DLD1 (cell line): ENCODE measurements around the gene C11orf91.
"Not testable (repeated sequence)": the region's sequence is repeated elsewhere in the genome, so short reads cannot be mapped to it uniquely, and the experiment has no call there.

Experiments used
- in situ Hi-C: cut with HindIII; loops from 2 replicates; pipeline ENCODE4 v1.10.0; 2017; ENCODE audit warnings: low sequenced_read_pairs

C11orf91 gene

GRCh38 chr11:33722590-33723234, 22.1 kb upstream of the C11orf91 start:
- in situ Hi-C loops = no loop called here

GRCh38 chr11:33721984-33722383, 21.4 kb upstream of the C11orf91 start:
- in situ Hi-C loops = no loop called here

GRCh38 chr11:33721426-33721825, 20.8 kb upstream of the C11orf91 start:
- in situ Hi-C loops = no loop called here

DNA sequence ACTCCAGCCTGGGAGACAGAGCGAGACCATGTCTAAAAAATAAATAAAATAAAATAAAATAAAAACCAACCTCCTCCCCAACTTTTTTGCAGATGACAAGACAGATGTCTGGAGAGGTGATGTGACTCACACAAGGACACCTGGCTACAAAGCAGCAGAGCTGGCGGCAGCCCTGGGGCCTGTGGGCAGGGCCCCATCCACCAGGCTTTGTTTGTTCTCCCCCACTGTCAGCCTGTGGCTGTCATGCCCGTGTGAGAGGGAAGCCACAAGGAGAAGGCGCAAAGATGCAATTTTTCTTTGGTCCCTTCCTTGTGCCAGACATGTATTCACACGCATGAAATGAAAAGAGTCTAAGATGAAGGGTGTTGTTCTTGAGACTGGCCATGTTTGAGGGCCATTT, 19.0 kb upstream of the C11orf91 start:
- in situ Hi-C loops = no loop called here

DNA sequence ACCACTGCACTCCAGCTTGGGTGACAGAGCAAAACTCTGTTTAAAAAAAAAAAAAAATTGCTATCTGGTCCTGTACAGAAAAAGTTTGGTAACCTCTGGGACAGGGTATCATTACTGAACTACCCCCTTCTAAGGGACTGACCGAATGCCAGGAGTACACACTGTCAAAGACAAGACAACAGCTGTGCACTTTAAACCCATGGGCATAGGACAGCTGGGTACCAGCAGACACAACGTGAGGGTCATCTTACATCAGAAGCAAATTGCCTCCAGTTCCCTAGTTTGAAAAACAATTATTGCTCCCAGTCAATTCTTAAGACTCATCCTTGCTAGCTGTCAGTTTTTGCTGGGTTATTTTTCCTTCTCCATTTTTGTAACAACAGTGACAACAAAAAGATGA, 17.8 kb upstream of the C11orf91 start:
- in situ Hi-C loops = no loop called here

GRCh38 chr11:33716243-33716642, 15.6 kb upstream of the C11orf91 start:
- in situ Hi-C loops = no loop called here

GRCh38 chr11:33713856-33714398, 13.3 kb upstream of the C11orf91 start:
- in situ Hi-C loops = no loop called here

- in situ Hi-C loops = no loop called here
Observed at GRCh38 chr11:33713151-33713855, 12.7 kb upstream of the C11orf91 start.

- in situ Hi-C loops = no loop called here
Observed at GRCh38 chr11:33712436-33712835, 11.8 kb upstream of the C11orf91 start.

- in situ Hi-C loops = no loop called here
Observed at GRCh38 chr11:33709466-33709865, 8.8 kb upstream of the C11orf91 start.

DNA sequence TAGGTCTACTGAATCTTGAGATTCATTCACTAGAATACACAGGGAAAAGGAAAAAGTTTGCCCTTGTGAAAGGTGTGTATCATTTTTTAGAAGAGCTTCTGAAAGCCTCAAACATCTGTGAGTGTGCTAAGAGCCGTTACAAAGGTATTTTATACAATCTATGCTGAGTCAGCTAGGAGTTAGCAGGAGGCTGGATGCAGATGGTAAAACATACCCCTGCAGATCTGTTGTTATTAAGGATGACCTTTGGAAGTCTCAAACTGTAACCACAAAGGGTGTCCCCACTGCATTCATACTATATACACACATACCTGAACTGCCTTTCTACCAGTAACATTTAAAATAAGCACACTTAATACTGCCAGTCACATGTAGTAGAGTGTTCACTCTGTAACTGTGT, 8.4 kb upstream of the C11orf91 start:
- in situ Hi-C loops = no loop called here

GRCh38 chr11:33707831-33708230, 7.2 kb upstream of the C11orf91 start:
- in situ Hi-C loops = not testable (repeated sequence)

DNA sequence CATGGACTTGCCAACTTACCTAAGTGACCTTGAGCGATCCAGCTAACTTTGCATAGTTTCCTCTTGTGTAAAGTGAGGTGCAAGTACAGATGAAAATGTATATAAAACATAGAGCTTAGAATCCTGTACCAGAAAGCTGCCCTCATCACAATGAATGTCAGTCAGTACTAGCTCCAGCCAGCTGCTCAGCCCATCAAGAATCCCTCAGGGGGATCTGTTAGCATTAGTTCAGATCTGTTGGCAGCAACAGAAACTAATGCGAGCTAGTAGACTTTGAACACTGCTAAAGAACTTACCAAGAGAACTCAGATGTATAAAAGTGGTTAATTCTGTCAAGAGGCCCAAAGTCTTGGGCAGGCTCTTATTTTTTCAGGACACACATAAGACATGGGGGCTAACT, 6.3 kb upstream of the C11orf91 start:
- in situ Hi-C loops = no loop called here

- in situ Hi-C loops = no loop called here
Observed at GRCh38 chr11:33706546-33706945, 5.9 kb upstream of the C11orf91 start.

GRCh38 chr11:33704240-33705002, 3.8 kb upstream of the C11orf91 start:
- in situ Hi-C loops = no loop called here

- in situ Hi-C loops = no loop called here
Observed at GRCh38 chr11:33703788-33704187, 3.2 kb upstream of the C11orf91 start.

DNA sequence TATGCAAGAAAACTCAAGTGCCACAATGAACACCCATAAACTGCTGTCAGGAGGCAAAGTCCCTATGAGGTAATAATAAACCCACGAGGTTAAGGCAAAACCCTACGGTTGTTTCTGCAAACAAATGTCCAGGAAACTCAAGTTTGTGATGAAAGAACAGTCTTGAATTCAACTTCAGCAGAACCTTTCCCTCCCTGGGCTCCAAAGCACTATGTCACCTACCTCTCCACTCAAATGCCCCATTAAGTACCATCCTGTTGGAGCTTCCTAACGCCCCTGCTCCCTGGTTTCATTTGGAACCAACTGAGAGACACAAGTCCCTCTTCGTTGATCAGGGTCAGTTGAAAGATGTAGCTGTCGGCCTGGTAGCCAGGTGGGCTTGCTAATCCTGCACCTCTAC, 2.6 kb upstream of the C11orf91 start:
- in situ Hi-C loops = no loop called here

- in situ Hi-C loops = no loop called here
Observed at GRCh38 chr11:33701302-33702230, 940 bp upstream of the C11orf91 start.

DNA sequence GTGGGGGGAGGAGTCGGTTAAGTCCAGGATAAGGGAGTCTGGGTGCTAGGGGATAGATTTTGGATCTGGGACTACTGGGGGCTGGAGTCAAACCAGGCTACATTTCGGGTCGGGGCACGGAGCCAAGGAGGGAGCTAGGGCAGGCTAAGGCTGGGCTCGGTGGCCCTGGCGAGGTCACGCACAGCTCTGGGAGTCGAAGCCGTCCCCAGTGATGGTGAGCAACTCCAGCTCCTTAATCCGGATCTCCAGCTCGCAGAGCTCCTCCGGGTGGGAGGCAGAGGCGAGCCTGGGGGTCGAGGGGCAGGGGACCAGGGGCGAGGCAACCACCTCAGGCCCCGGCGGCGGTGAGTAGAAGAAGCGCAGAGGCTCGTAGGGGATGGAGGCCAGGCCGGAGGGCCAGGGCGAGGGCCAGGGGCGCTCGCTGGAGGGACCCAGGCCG, 544 bp downstream of the C11orf91 start:
- in situ Hi-C loops = no loop called here

DNA sequence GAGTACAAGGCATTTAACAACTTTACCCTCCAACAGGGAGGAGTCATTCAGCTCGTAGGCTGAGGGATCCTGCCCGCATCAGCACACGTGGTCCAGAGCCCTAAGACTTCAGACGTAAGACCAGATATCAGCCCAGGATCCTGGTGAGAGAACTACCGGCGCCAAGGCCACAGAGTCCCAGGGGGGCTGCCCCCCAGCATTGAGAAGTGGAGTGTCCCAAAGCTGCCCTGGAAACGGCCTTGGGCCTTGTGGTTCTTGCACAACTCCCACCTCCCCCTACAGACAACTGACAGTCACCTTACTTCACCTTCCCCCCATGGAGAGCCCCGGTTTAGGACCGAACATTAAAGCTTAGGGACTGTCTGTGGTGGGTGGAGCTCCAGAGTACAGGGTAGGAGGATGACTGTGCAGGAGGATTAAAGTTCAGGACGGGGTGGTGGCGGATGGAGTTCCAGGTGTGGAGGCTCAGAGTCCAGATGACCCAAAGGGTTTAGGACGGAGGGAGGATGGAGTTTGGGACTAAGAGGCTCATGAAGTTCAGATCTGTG, 1.0 kb downstream of the C11orf91 start:
- in situ Hi-C loops = no loop called here
